Activated T-helper 17 cell treated with anti-CD3 and anti-CD28 coated beads, Interleukin-2, amount 50 U/mL, for 72 hours (primary cell): ENCODE measurements around the gene VWA5B1. TPM values are rescaled to one million over a fixed set of nuclear protein-coding genes. Genes with fewer than 3 reads are reported as not detected.

Experiments used
- ATAC-seq: fragments of 150-1000 bp; cut with Tn5 transposase; replicated peaks from 2 replicates; pipeline ENCODE4 v1.10.0; 2021; ENCODE audit warnings: mild to moderate bottlenecking, moderate library complexity
- H3K27ac Mint-ChIP-seq: one replicate; pipeline ENCODE4 v1.8.0; 2022; ENCODE audit warnings: mixed read lengths
- H3K27me3 Mint-ChIP-seq: one replicate; pipeline ENCODE4 v1.8.0; 2022; ENCODE audit warnings: mixed read lengths
- H3K36me3 Mint-ChIP-seq: one replicate; pipeline ENCODE4 v1.8.0; 2022; ENCODE audit warnings: low read depth, mild to moderate bottlenecking, mixed read lengths
- H3K4me1 Mint-ChIP-seq: one replicate; pipeline ENCODE4 v1.8.0; 2022; ENCODE audit warnings: mixed read lengths
- H3K4me3 Mint-ChIP-seq: one replicate; pipeline ENCODE4 v1.8.0; 2022; ENCODE audit warnings: mild to moderate bottlenecking, mixed read lengths
- H3K9me3 Mint-ChIP-seq: one replicate; pipeline ENCODE4 v1.8.0; 2022; ENCODE audit warnings: mixed read lengths
- total RNA-seq, 2 donors: library from RNA; stranded (reverse); gene quantifications; one replicate each; pipeline ENCODE4 v1.2.3, GENCODE V29; 2022

The VWA5B1 gene
- total RNA-seq, 2 donors from 2014 or later = 0.05 TPM; not detected in 1

- H3K9me3 Mint-ChIP-seq = no peaks in the 10 kb centered on the region
- H3K4me1 Mint-ChIP-seq = no peaks in the 10 kb centered on the region
- H3K27me3 Mint-ChIP-seq = peaks cover 25% of the 10 kb centered on the region
- no peak overlapping the region for H3K4me3 Mint-ChIP-seq
- no peaks in the 10 kb centered on the region for H3K36me3 Mint-ChIP-seq
- no peak overlapping the region for H3K27ac Mint-ChIP-seq
- no peak for ATAC-seq
Observed at GRCh38 chr1:20381045-20381641, 90.5 kb downstream of the VWA5B1 start.

GRCh38 chr1:20381961-20382360, 91.3 kb downstream of the VWA5B1 start:
- ATAC-seq = no peak
- peaks cover 32% of the 10 kb centered on the region for H3K27me3 Mint-ChIP-seq
- H3K4me1 Mint-ChIP-seq = no peaks in the 10 kb centered on the region
- no peak overlapping the region for H3K27ac Mint-ChIP-seq
- no peaks in the 10 kb centered on the region for H3K9me3 Mint-ChIP-seq
- H3K4me3 Mint-ChIP-seq = no peak overlapping the region
- H3K36me3 Mint-ChIP-seq = no peaks in the 10 kb centered on the region

GRCh38 chr1:20382711-20383110, 92.0 kb downstream of the VWA5B1 start:
- H3K27me3 Mint-ChIP-seq = peaks cover 35% of the 10 kb centered on the region
- no peaks in the 10 kb centered on the region for H3K36me3 Mint-ChIP-seq
- no peak overlapping the region for H3K27ac Mint-ChIP-seq
- H3K9me3 Mint-ChIP-seq = no peaks in the 10 kb centered on the region
- no peaks in the 10 kb centered on the region for H3K4me1 Mint-ChIP-seq
- ATAC-seq = no peak
- H3K4me3 Mint-ChIP-seq = no peak overlapping the region

GRCh38 chr1:20383631-20384030, 93.0 kb downstream of the VWA5B1 start:
- Mint-ChIP-seq H3K36me3 (no peaks in the 10 kb centered on the region), H3K4me1 (no peaks in the 10 kb centered on the region), H3K9me3 (no peaks in the 10 kb centered on the region), H3K27ac (no peak overlapping the region), H3K27me3 (peaks cover 39% of the 10 kb centered on the region), H3K4me3 (no peak overlapping the region)
- ATAC-seq = no peak

- H3K4me3 Mint-ChIP-seq = no peak overlapping the region
- H3K27ac Mint-ChIP-seq = no peak overlapping the region
- peaks cover 45% of the 10 kb centered on the region for H3K27me3 Mint-ChIP-seq
- no peaks in the 10 kb centered on the region for H3K4me1 Mint-ChIP-seq
- ATAC-seq = no peak
- no peaks in the 10 kb centered on the region for H3K36me3 Mint-ChIP-seq
- H3K9me3 Mint-ChIP-seq = no peaks in the 10 kb centered on the region
Observed at GRCh38 chr1:20385630-20386029, 95.0 kb downstream of the VWA5B1 start.

GRCh38 chr1:20386323-20387081, 95.8 kb downstream of the VWA5B1 start:
- H3K27ac Mint-ChIP-seq = no peak overlapping the region
- H3K4me1 Mint-ChIP-seq = no peaks in the 10 kb centered on the region
- no peaks in the 10 kb centered on the region for H3K9me3 Mint-ChIP-seq
- no peak overlapping the region for H3K4me3 Mint-ChIP-seq
- H3K27me3 Mint-ChIP-seq = peaks cover 52% of the 10 kb centered on the region
- no peaks in the 10 kb centered on the region for H3K36me3 Mint-ChIP-seq
- no peak for ATAC-seq

GRCh38 chr1:20389571-20389970, 98.9 kb downstream of the VWA5B1 start:
- no peak for ATAC-seq
- H3K27me3 Mint-ChIP-seq = peaks cover 69% of the 10 kb centered on the region
- H3K9me3 Mint-ChIP-seq = peaks cover 7% of the 10 kb centered on the region
- no peaks in the 10 kb centered on the region for H3K4me1 Mint-ChIP-seq
- no peak overlapping the region for H3K4me3 Mint-ChIP-seq
- H3K27ac Mint-ChIP-seq = no peak overlapping the region
- H3K36me3 Mint-ChIP-seq = no peaks in the 10 kb centered on the region

- Mint-ChIP-seq H3K4me3 (no peak overlapping the region), H3K27me3 (peaks cover 64% of the 10 kb centered on the region), H3K9me3 (peaks cover 7% of the 10 kb centered on the region), H3K4me1 (no peaks in the 10 kb centered on the region), H3K36me3 (no peaks in the 10 kb centered on the region), H3K27ac (no peak overlapping the region)
- ATAC-seq = no peak
Observed at GRCh38 chr1:20390589-20391331, 100.1 kb downstream of the VWA5B1 start.

GRCh38 chr1:20395255-20395654, 104.6 kb downstream of the VWA5B1 start:
- no peaks in the 10 kb centered on the region for H3K36me3 Mint-ChIP-seq
- H3K9me3 Mint-ChIP-seq = peaks cover 7% of the 10 kb centered on the region
- ATAC-seq = no peak
- H3K27me3 Mint-ChIP-seq = peaks cover 66% of the 10 kb centered on the region
- no peak overlapping the region for H3K4me3 Mint-ChIP-seq
- no peaks in the 10 kb centered on the region for H3K4me1 Mint-ChIP-seq
- no peak overlapping the region for H3K27ac Mint-ChIP-seq

- H3K4me1 Mint-ChIP-seq = no peaks in the 10 kb centered on the region
- peaks cover 4% of the 10 kb centered on the region for H3K9me3 Mint-ChIP-seq
- H3K4me3 Mint-ChIP-seq = no peak overlapping the region
- peaks cover 48% of the 10 kb centered on the region for H3K27me3 Mint-ChIP-seq
- H3K36me3 Mint-ChIP-seq = no peaks in the 10 kb centered on the region
- ATAC-seq = no peak
- no peak overlapping the region for H3K27ac Mint-ChIP-seq
Observed at GRCh38 chr1:20398744-20399143, 108.1 kb downstream of the VWA5B1 start.

GRCh38 chr1:20399196-20399595, 108.5 kb downstream of the VWA5B1 start:
- H3K4me3 Mint-ChIP-seq = no peak overlapping the region
- no peak for ATAC-seq

GRCh38 chr1:20399606-20400180, 109.0 kb downstream of the VWA5B1 start:
- H3K36me3 Mint-ChIP-seq = no peaks in the 10 kb centered on the region
- no peak overlapping the region for H3K27ac Mint-ChIP-seq
- H3K9me3 Mint-ChIP-seq = no peaks in the 10 kb centered on the region
- peaks cover 39% of the 10 kb centered on the region for H3K27me3 Mint-ChIP-seq
- no peak for ATAC-seq
- H3K4me3 Mint-ChIP-seq = no peak overlapping the region
- no peaks in the 10 kb centered on the region for H3K4me1 Mint-ChIP-seq

More at GRCh38 chr1:20399196-20399595, 108.5 kb downstream of the VWA5B1 start:
- no peaks in the 10 kb centered on the region for H3K4me1 Mint-ChIP-seq
- H3K27ac Mint-ChIP-seq = no peak overlapping the region
- H3K27me3 Mint-ChIP-seq = peaks cover 43% of the 10 kb centered on the region
- H3K9me3 Mint-ChIP-seq = no peaks in the 10 kb centered on the region
- no peaks in the 10 kb centered on the region for H3K36me3 Mint-ChIP-seq

GRCh38 chr1:20400341-20401177, 109.9 kb downstream of the VWA5B1 start:
- Mint-ChIP-seq H3K4me3 (no peak overlapping the region), H3K27me3 (peaks cover 41% of the 10 kb centered on the region), H3K4me1 (no peaks in the 10 kb centered on the region), H3K9me3 (no peaks in the 10 kb centered on the region), H3K36me3 (no peaks in the 10 kb centered on the region), H3K27ac (no peak overlapping the region)
- ATAC-seq = no peak
